Measurements from ENCODE around the gene TTC4.

TTC4 gene

GRCh38 chr1:54782156-54782555 lies 66.5 kb downstream of the TTC4 start:
- no peak for DNase-seq (ENCODE audit: low spot score)

GRCh38 chr1:54782588-54782987 lies 66.9 kb downstream of the TTC4 start:
- DNase-seq (ENCODE audit: low spot score) = no peak

GRCh38 chr1:54784066-54784465 lies 68.4 kb downstream of the TTC4 start:
- DNase-seq (ENCODE audit: low spot score) = no peak

- DNase-seq (ENCODE audit: low spot score) = no peak
These were observed 71.1 kb downstream of the TTC4 start for GRCh38 chr1:54786778-54787177.

GRCh38 chr1:54787604-54788003 lies 71.9 kb downstream of the TTC4 start:
- DNase-seq (ENCODE audit: low spot score) = no peak

- no peak for DNase-seq (ENCODE audit: low spot score)
These were observed 72.8 kb downstream of the TTC4 start for GRCh38 chr1:54788459-54788858.

GRCh38 chr1:54791880-54792522 lies 76.3 kb downstream of the TTC4 start:
- DNase-seq (ENCODE audit: low spot score) = peak; percentile 64
